GM21576 (cell line): Measurements from ENCODE around the gene MAST4.
A peak's percentile ranks its signal among the peaks of the same experiment; 100 is the strongest.

Experiments
- ATAC-seq: cut with Tn5 transposase; IDR thresholded peaks from one replicate; pipeline ENCODE4 v1.9.1; 2021; ENCODE audit warnings: mild to moderate bottlenecking, moderate library complexity; ENCODE audit not compliant: unreplicated experiment

MAST4 gene

GRCh38 chr5:66985417-66985816 lies 389.2 kb downstream of the MAST4 start:
- no peak for ATAC-seq

DNA sequence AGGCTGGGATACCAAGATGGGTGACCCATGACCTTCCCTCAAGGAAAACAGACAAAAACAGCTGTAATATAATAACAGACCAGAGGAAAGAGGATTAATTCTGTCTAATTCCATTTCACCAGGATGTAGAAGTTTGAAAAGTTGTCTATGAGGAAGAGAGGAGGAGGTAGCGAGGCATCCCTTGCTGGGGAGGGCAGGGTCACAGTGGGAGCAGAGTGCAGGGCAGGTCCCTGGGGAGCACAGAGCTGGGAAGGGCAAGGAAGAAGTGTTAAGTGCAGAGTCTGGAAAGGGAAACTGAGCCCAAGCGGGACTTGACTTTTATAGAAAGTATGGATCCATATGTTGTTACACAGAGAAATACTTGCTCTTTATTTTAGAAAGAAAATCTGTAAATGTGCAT lies 389.8 kb downstream of the MAST4 start:
- no peak for ATAC-seq

DNA sequence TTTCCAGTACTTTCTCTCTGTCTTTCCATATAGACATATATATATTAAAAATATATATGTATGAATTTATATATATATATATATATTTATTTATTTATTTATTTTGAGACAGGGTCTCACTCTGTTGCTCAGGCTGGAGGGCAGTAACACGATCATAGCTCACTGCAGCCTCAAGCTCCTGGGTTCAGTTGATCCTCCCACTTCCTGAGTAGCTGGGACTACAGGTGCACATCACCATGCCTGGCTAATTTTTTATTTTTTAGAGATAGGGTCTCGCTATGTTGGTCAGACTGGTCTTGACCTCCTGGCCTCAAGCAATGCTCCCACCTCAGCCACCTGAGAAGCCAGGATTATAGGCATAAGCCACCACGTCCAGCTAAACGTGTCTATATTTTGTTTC lies 390.3 kb downstream of the MAST4 start:
- ATAC-seq: no peak

GRCh38 chr5:66987126-66987525 lies 390.9 kb downstream of the MAST4 start:
- ATAC-seq: no peak

DNA sequence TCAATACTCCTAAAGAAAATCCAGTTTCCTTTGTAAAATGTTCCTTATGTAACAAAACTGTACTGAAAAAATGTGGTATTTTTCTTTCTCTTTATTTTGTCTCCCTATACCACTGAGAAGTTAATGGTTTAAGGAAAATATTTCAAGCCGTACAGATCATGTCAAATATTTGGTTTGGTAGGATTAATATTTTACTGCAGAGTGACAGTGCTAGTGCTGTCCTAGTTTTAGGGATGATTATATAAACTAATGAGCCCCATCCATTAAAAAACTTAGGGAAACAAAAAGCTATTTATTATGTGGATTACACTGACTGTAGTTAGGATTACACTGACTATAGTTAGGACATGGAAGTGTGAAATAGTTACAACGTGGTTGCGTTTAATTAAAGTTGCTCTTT lies 391.3 kb downstream of the MAST4 start:
- ATAC-seq: no peak

GRCh38 chr5:66987949-66988838 lies 392.0 kb downstream of the MAST4 start:
- ATAC-seq: peak; percentile 62

- ATAC-seq: no peak
These were observed 393.1 kb downstream of the MAST4 start for GRCh38 chr5:66989286-66989685.

DNA sequence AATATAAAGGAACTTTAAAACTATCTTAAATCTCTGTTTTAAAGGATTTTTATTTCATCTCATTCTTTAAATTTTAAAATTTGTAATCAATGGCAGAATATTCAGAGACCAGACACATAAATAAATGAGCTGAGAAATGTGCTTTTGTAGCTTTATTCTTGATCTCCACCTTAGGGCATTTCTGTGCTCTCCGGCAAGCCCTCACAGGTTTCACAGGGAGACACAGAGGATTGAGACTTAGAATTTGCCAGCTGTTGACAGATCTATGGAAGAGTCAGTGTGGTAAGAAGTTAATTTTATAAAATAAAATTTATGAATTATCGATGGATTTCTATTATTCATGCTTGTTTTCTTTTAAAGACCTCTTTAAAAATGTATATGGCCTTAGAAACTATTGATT lies 393.6 kb downstream of the MAST4 start:
- ATAC-seq: no peak

DNA sequence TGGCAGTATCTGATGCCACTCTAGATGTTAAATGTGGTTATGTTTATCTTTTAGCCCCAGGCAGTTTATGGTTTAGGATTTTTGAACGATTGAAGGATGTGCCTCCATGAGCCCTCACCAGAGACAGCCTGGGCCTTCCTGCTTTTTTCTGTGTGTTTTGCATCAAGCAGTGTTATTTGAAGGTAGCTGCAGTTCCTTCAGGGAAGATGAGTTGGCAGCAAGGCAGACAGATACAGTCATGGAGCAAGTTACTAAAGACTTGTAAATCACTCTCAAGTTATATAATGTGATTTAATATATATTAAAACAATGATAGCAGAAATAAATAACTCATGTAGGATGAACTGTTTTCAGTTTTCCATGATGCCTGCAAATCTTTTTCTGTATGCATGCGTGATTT lies 395.6 kb downstream of the MAST4 start:
- no peak for ATAC-seq

GRCh38 chr5:66992547-66992946 lies 396.4 kb downstream of the MAST4 start:
- no peak for ATAC-seq

GRCh38 chr5:66993448-66993847 lies 397.3 kb downstream of the MAST4 start:
- no peak for ATAC-seq

GRCh38 chr5:66993882-66994281 lies 397.7 kb downstream of the MAST4 start:
- no peak for ATAC-seq

DNA sequence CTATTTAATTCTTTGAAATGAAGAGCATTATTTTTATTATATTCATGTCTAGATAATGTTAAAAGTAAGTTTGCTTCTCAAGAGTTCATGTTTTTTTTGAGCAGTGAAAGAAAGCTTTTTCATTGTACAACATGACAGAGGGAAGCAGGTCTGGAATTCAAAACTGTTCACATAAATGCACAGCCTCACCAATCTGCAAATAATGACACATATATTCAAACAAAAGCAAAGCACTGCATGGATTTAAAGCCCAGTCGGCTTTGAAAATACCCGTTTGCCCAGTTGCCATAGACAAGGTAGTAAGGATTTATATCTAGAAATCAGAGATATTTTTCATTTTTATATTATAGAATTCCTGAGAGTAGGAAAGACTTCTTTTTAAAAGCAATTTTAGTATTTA lies 398.6 kb downstream of the MAST4 start:
- no peak for ATAC-seq

GRCh38 chr5:67000794-67001475 lies 404.7 kb downstream of the MAST4 start:
- ATAC-seq: no peak

GRCh38 chr5:67002832-67003684 lies 406.9 kb downstream of the MAST4 start:
- ATAC-seq: no peak

DNA sequence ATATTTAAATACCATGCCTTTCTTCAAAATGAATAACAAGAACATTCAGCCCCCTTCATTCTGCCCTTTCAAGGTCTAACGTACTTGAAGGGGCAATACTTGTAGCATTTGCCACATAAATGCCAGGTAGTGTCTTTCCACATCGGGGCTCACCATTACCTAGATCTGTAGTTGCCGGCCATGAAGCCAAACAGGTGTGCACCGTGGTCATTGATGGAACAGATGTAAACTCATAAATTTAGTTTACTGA lies 407.4 kb downstream of the MAST4 start:
- ATAC-seq: no peak

GRCh38 chr5:67003935-67004729 lies 407.9 kb downstream of the MAST4 start:
- ATAC-seq: peak; percentile 67

GRCh38 chr5:67004730-67005350 lies 408.6 kb downstream of the MAST4 start:
- ATAC-seq: no peak

- ATAC-seq: no peak
These were observed 409.7 kb downstream of the MAST4 start for GRCh38 chr5:67005737-67006499.

GRCh38 chr5:67006500-67006848 lies 410.3 kb downstream of the MAST4 start:
- no peak for ATAC-seq
